SK-N-SH (cell line): ENCODE measurements around the gene LRRC1. TPM values are rescaled to one million over a fixed set of nuclear protein-coding genes. Genes with fewer than 3 reads are reported as not detected.

Experiments
- CTCF ChIA-PET: fragments of 300-600, 350-600 bp; formaldehyde crosslinking; extraction: SDS; loops from one replicate; lab custom pipeline; 2021; lab: Yijun Ruan, JAX
- POLR2A ChIA-PET: fragments of 350-600 bp; sonication (Branson Sonifier 250); formaldehyde crosslinking; extraction: SDS; loops from one replicate; lab custom pipeline; 2020; ENCODE audit warnings: antibody characterized with exemption, inconsistent platforms; lab: Yijun Ruan, JAX
- DNase-seq: peaks from one replicate; pipeline ENCODE4 v3.0.0; 2012
- H2AFZ ChIP-seq: fragments of 200-600 bp; sonication (generic); 2 replicates; pipeline ENCODE4 v1.8.1; 2016; ENCODE audit warnings: antibody characterized with exemption, mild to moderate bottlenecking, low read depth
- H3F3A ChIP-seq: fragments of 200-600 bp; sonication (generic); replicated peaks from 2 replicates; pipeline ENCODE3; 2016; ENCODE audit warnings: antibody characterized with exemption, mild to moderate bottlenecking; ENCODE audit not compliant: insufficient read depth
- H3K27ac ChIP-seq, 2 experiments: fragments of 200-500 bp in 1 of 2; fragments of 200-600 bp in 1 of 2; sonication (Bioruptor generic) in 1 of 2; sonication (generic), shearing (Covaris generic) in 1 of 2; 2 replicates each; pipeline versions ENCODE4 v1.5.1 to v1.6.1; 2014 to 2016; ENCODE audit warnings: low read depth in 2 of 2, inconsistent platforms in 1 of 2, low read length in 1 of 2, mild to moderate bottlenecking in 1 of 2, mixed read lengths in 1 of 2
- H3K27me3 ChIP-seq: fragments of 200-600 bp; sonication (generic), shearing (Covaris generic); 2 replicates; pipeline ENCODE4 v1.6.1; 2016; ENCODE audit warnings: mixed run types; ENCODE audit not compliant: insufficient read depth
- H3K36me3 ChIP-seq, 2 experiments: fragments of 200-500 bp in 1 of 2; fragments of 200-600 bp in 1 of 2; sonication (Bioruptor generic) in 1 of 2; sonication (generic) in 1 of 2; replicated peaks in 1 of 2; 2 replicates each; pipeline versions ENCODE3 to v1.5.1; 2014 to 2016; ENCODE audit warnings: low read length in 1 of 2, mild to moderate bottlenecking in 1 of 2; ENCODE audit not compliant: insufficient read depth in 2 of 2, control insufficient read depth in 1 of 2
- H3K4me1 ChIP-seq, 2 experiments: fragments of 200-500 bp in 1 of 2; fragments of 200-600 bp in 1 of 2; sonication (Bioruptor generic) in 1 of 2; sonication (generic), shearing (Covaris generic) in 1 of 2; 2 replicates each; pipeline versions ENCODE4 v1.5.1 to v1.6.1; 2014 to 2016; ENCODE audit warnings: low read depth in 1 of 2, low read length in 1 of 2, mixed run types in 1 of 2; ENCODE audit not compliant: insufficient read depth in 2 of 2, control insufficient read depth in 1 of 2
- H3K4me2 ChIP-seq: fragments of 200-600 bp; sonication (generic), shearing (Covaris generic); 2 replicates; pipeline ENCODE4 v1.6.1; 2017; ENCODE audit warnings: mixed run types
- H3K4me3 ChIP-seq, 2 experiments: fragments of 200-500 bp in 1 of 2; fragments of 200-600 bp in 1 of 2; sonication (Bioruptor generic) in 1 of 2; sonication (generic), shearing (Covaris generic) in 1 of 2; 2 replicates each; pipeline versions ENCODE4 v1.5.1 to v1.8.1; 2014 to 2016; ENCODE audit warnings: low read depth in 2 of 2, inconsistent platforms in 1 of 2, low read length in 1 of 2, mild to moderate bottlenecking in 1 of 2, mixed read lengths in 1 of 2, moderate library complexity in 1 of 2
- H3K79me2 ChIP-seq: fragments of 200-600 bp; sonication (generic); 2 replicates; pipeline ENCODE4 v1.8.1; 2017; ENCODE audit warnings: mild to moderate bottlenecking; ENCODE audit not compliant: insufficient read depth
- H3K9ac ChIP-seq: fragments of 200-600 bp; sonication (generic); 2 replicates; pipeline ENCODE4 v1.6.1; 2017; ENCODE audit warnings: mixed run types
- H3K9me2 ChIP-seq: fragments of 200-600 bp; sonication (generic); 2 replicates; pipeline ENCODE4 v1.6.1; 2017; ENCODE audit warnings: mixed run types
- H3K9me3 ChIP-seq: fragments of 200-600 bp; sonication (generic); 2 replicates; pipeline ENCODE4 v1.6.1; 2017; ENCODE audit warnings: mixed run types, mild to moderate bottlenecking, moderate library complexity
- H4K20me1 ChIP-seq: fragments of 200-600 bp; sonication (generic); 2 replicates; pipeline ENCODE4 v1.6.1; 2017; ENCODE audit warnings: mild to moderate bottlenecking, mixed run types; ENCODE audit not compliant: insufficient read depth
- CHD2 ChIP-seq: fragments of 150-350 bp; IDR thresholded peaks from 2 replicates; pipeline ENCODE4 v1.6.1; 2018; ENCODE audit warnings: low read length; ENCODE audit not compliant: partially characterized antibody
- ELF1 ChIP-seq: IDR thresholded peaks from 2 replicates; pipeline ENCODE4 v1.4.0; 2012
- EP300 ChIP-seq, 2 experiments: IDR thresholded peaks; 2 replicates each; pipeline versions ENCODE4 v1.4.0 to v1.6.1; 2012; ENCODE audit warnings: borderline replicate concordance in 1 of 2, low read depth in 1 of 2, low read length in 1 of 2
- EZH2phosphoT487 ChIP-seq: fragments of 200-600 bp; sonication (generic); IDR thresholded peaks from 2 replicates; pipeline ENCODE4 v1.6.1; 2017; ENCODE audit warnings: low read depth, mixed run types, mild to moderate bottlenecking, antibody characterized with exemption, moderate library complexity, borderline replicate concordance
- FOXM1 ChIP-seq: IDR thresholded peaks from 2 replicates; pipeline ENCODE4 v1.4.0; 2012; ENCODE audit warnings: low read depth, mild to moderate bottlenecking
- JUND ChIP-seq: IDR thresholded peaks from 2 replicates; pipeline ENCODE4 v1.4.0; 2012
- MXI1 ChIP-seq: IDR thresholded peaks from 2 replicates; pipeline ENCODE4 v1.6.1; 2012; ENCODE audit warnings: mild to moderate bottlenecking, low read depth, low read length, improper control_type of control experiment
- NFIC ChIP-seq: IDR thresholded peaks from 2 replicates; pipeline ENCODE4 v1.4.0; 2012; ENCODE audit warnings: borderline replicate concordance
- NRF1 ChIP-seq: IDR thresholded peaks from 2 replicates; pipeline ENCODE4 v1.6.1; 2012; ENCODE audit warnings: low read depth, mild to moderate bottlenecking, low read length
- POLR2AphosphoS5 ChIP-seq: IDR thresholded peaks from 2 replicates; pipeline ENCODE4 v1.6.1; 2012; ENCODE audit warnings: low read depth, low read length
- RAD21 ChIP-seq: IDR thresholded peaks from 2 replicates; pipeline ENCODE4 v1.6.1; 2012; ENCODE audit warnings: mild to moderate bottlenecking, low read length
- SIN3A ChIP-seq: IDR thresholded peaks from 2 replicates; pipeline ENCODE4 v1.6.1; 2012; ENCODE audit warnings: low read depth, mild to moderate bottlenecking, low read length, moderate library complexity, borderline replicate concordance
- TAF1 ChIP-seq: IDR thresholded peaks from 2 replicates; pipeline ENCODE4 v1.6.1; 2012; ENCODE audit warnings: low read depth, mild to moderate bottlenecking, low read length, moderate library complexity, borderline replicate concordance
- TCF12 ChIP-seq: IDR thresholded peaks from 2 replicates; pipeline ENCODE4 v1.4.0; 2012
- TEAD4 ChIP-seq: IDR thresholded peaks from 2 replicates; pipeline ENCODE4 v1.4.0; 2012; ENCODE audit warnings: mild to moderate bottlenecking, borderline replicate concordance; ENCODE audit not compliant: insufficient read depth
- YY1 ChIP-seq: IDR thresholded peaks from 2 replicates; pipeline ENCODE4 v1.4.0; 2012; ENCODE audit warnings: low read depth, mild to moderate bottlenecking
- WGBS: methylation state at CpG from one replicate; pipeline ENCODE4 v1.1.6; 2017; ENCODE audit warnings: low lambda C conversion rate; 5-methylcytosine and 5-hydroxymethylcytosine counted together
- polyA plus RNA-seq, 3 experiments: library from polyadenylated mRNA; depleted of rRNA; stranded (reverse); fragments of >200 nt; gene quantifications; 2 replicates each; pipeline ENCODE4 v1.2.3, GENCODE V29; 2012
- TF ChIP-seq, protein P1 (sequence below): fragments of 150-350 bp; IDR thresholded peaks from 2 replicates; pipeline ENCODE4 v1.6.1; 2017; ENCODE audit warnings: antibody characterized with exemption, low read length, low read depth, borderline replicate concordance
- TF ChIP-seq, protein P2 (sequence below): IDR thresholded peaks from 2 replicates; pipeline ENCODE4 v1.4.0; 2012; ENCODE audit warnings: low read depth
- TF ChIP-seq, protein P3 (sequence below): IDR thresholded peaks from 2 replicates; pipeline ENCODE4 v1.4.0; 2012; ENCODE audit warnings: low read depth, borderline replicate concordance
- TF ChIP-seq, protein P4 (sequence below): IDR thresholded peaks from 2 replicates; pipeline ENCODE4; 2012

LRRC1 gene
- polyA plus RNA-seq, 1 of the 3 experiments (the other 2 are of a cell fraction) = 0.84 TPM

DNA sequence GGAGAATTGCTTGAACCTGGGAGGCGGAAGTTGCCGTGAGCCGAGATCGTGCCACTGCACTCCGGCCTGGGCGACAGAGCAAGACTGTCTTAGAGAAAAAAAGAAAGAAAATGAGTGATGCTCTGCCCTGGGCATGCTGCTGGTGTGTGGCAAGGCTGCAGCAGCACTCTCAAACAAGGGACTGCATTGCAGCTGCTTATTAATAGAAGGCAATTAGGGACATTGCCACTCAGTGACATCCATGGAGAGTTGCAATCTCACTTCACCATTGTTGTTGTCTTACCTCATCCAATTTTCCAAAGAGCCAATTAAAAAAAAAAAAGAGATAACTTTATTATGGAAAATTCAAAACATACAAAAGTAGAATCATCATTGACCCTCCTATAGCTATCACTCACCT is 131.1 kb downstream of the LRRC1 start:
- no peaks in the 10 kb centered on the region for H3K9me3 ChIP-seq
- H3K36me3 ChIP-seq = no peaks in the 10 kb centered on the region
- WGBS = 49% methylated on average over 6 of the region's 6 CpGs
- DNase-seq = no peak
- POLR2A ChIA-PET = no interaction called here
- H3K79me2 ChIP-seq = no peaks in the 10 kb centered on the region
- no peaks in the 10 kb centered on the region for H3K4me1 ChIP-seq
- H3K9me2 ChIP-seq = no peaks in the 10 kb centered on the region
- H3K4me3 ChIP-seq = no peak overlapping the region
- H3K27me3 ChIP-seq = no peaks in the 10 kb centered on the region; the same call in 1 of the 2 replicates
- H3F3A ChIP-seq = no peaks in the 10 kb centered on the region
- CTCF ChIA-PET = no interaction called here
- H3K9ac ChIP-seq = no peak overlapping the region
- no peaks in the 10 kb centered on the region for H4K20me1 ChIP-seq
- TF ChIP-seq TEAD4 (no peak), TAF1 (no peak)
- no peak overlapping the region for H2AFZ ChIP-seq
- no peak overlapping the region for H3K4me2 ChIP-seq
- no peak overlapping the region for H3K27ac ChIP-seq

DNA sequence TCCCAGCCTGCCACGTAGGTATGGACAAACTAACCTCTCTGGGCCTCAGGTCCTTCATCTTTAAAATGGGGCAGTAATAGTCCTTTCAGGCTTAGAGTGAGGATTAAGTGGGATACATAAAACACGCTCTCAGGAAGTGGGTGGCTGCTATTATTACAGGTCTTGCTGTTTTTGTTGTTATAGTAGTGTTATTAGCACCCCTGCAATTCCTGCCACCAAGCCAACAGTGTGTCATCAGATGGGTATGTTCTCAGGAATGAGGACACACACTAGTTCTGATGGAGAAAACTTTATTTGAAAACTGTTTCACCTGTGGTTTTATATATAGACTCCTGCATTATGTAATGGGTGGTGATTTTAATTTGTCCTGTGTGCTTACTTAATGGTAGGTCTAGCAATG is 131.7 kb downstream of the LRRC1 start:
- H3K27ac ChIP-seq = no peak overlapping the region; a peak in 1 of 4 replicates

DNA sequence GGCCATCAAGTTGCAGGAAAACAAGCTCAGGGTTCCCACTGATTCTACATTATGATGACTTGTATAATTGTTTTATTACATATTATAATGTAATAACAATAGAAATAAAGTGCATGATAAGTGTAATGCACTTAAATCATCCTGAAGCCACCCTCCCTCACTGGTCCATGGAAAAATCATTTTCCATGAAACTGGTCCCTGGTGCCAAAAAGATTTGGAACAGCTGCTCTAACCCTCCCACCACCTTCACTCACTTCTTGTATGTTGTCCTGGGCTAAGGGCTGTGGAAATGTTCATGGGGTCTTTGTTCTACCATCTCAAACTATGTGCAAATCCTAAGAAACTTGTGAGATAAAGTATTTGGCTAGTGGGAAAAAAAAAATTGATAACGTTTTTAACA is 133.8 kb downstream of the LRRC1 start:
- no peaks in the 10 kb centered on the region for H3K9me2 ChIP-seq
- no peak overlapping the region for H3K9ac ChIP-seq
- WGBS = 3% methylated on average over 1 of the region's 1 CpG
- CTCF ChIA-PET = no interaction called here
- POLR2A ChIA-PET = no interaction called here
- H3K4me3 ChIP-seq = no peak overlapping the region
- no peak overlapping the region for H3K27ac ChIP-seq
- H3K4me2 ChIP-seq = no peak overlapping the region
- H3F3A ChIP-seq = no peaks in the 10 kb centered on the region
- H4K20me1 ChIP-seq = no peaks in the 10 kb centered on the region
- DNase-seq = no peak
- H2AFZ ChIP-seq = no peak overlapping the region
- H3K36me3 ChIP-seq = no peaks in the 10 kb centered on the region
- TF ChIP-seq, protein P1, sequence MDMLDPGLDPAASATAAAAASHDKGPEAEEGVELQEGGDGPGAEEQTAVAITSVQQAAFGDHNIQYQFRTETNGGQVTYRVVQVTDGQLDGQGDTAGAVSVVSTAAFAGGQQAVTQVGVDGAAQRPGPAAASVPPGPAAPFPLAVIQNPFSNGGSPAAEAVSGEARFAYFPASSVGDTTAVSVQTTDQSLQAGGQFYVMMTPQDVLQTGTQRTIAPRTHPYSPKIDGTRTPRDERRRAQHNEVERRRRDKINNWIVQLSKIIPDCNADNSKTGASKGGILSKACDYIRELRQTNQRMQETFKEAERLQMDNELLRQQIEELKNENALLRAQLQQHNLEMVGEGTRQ = no peak
- TF ChIP-seq ELF1 (no peak), TCF12 (no peak), YY1 (no peak), FOXM1 (no peak), NFIC (no peak), EP300 (IDR thresholded peaks at IDR 0.05; ENCODE audit: borderline replicate concordance in 1 of 2, low read depth in 1 of 2, low read length in 1 of 2) (no peak), SIN3A (no peak), JUND (no peak), TAF1 (no peak), MXI1 (no peak), RAD21 (no peak), NRF1 (no peak), TEAD4 (no peak), CHD2 (no peak), POLR2AphosphoS5 (no peak), EZH2phosphoT487 (no peak)
- TF ChIP-seq, protein P2, sequence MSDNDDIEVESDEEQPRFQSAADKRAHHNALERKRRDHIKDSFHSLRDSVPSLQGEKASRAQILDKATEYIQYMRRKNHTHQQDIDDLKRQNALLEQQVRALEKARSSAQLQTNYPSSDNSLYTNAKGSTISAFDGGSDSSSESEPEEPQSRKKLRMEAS = no peak
- TF ChIP-seq, protein P3, sequence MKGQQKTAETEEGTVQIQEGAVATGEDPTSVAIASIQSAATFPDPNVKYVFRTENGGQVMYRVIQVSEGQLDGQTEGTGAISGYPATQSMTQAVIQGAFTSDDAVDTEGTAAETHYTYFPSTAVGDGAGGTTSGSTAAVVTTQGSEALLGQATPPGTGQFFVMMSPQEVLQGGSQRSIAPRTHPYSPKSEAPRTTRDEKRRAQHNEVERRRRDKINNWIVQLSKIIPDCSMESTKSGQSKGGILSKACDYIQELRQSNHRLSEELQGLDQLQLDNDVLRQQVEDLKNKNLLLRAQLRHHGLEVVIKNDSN = no peak
- TF ChIP-seq, protein P4, sequence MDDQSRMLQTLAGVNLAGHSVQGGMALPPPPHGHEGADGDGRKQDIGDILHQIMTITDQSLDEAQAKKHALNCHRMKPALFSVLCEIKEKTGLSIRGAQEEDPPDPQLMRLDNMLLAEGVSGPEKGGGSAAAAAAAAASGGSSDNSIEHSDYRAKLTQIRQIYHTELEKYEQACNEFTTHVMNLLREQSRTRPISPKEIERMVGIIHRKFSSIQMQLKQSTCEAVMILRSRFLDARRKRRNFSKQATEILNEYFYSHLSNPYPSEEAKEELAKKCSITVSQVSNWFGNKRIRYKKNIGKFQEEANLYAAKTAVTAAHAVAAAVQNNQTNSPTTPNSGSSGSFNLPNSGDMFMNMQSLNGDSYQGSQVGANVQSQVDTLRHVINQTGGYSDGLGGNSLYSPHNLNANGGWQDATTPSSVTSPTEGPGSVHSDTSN = no peak
- H3K9me3 ChIP-seq = no peaks in the 10 kb centered on the region
- H3K27me3 ChIP-seq = no peaks in the 10 kb centered on the region; the same call in 1 of the 2 replicates
- H3K4me1 ChIP-seq = no peaks in the 10 kb centered on the region
- no peaks in the 10 kb centered on the region for H3K79me2 ChIP-seq

More for the DNA sequence above, 131.7 kb downstream of the LRRC1 start:
- Histone ChIP-seq H3K9me3 (no peaks in the 10 kb centered on the region), H3K4me2 (no peak overlapping the region), H3K79me2 (no peaks in the 10 kb centered on the region), H3K9me2 (no peaks in the 10 kb centered on the region), H4K20me1 (no peaks in the 10 kb centered on the region), H3F3A (no peaks in the 10 kb centered on the region), H3K36me3 (no peaks in the 10 kb centered on the region), H3K9ac (no peak overlapping the region), H3K4me3 (no peak overlapping the region), H3K27me3 (no peaks in the 10 kb centered on the region; the same call in 1 of the 2 replicates), H2AFZ (no peak overlapping the region), H3K4me1 (no peaks in the 10 kb centered on the region)
- ChIA-PET CTCF (no interaction called here), POLR2A (no interaction called here)
- 22% methylated on average over 2 of the region's 2 CpGs for WGBS
- no peak for TF ChIP-seq YY1
- TF ChIP-seq, protein P2 = no peak
- no peak for DNase-seq
